GM19372 (cell line): Measurements from ENCODE around the gene DIAPH3.
"Not testable (repeated sequence)": the region's sequence is repeated elsewhere in the genome, so short reads cannot be mapped to it uniquely, and the experiment has no call there.

ENCODE experiments used
- ATAC-seq: cut with Tn5 transposase; IDR thresholded peaks from one replicate; pipeline ENCODE4 v1.9.1; 2021; ENCODE audit warnings: mild to moderate bottlenecking, low read depth, moderate library complexity; ENCODE audit not compliant: unreplicated experiment

Gene DIAPH3

DNA sequence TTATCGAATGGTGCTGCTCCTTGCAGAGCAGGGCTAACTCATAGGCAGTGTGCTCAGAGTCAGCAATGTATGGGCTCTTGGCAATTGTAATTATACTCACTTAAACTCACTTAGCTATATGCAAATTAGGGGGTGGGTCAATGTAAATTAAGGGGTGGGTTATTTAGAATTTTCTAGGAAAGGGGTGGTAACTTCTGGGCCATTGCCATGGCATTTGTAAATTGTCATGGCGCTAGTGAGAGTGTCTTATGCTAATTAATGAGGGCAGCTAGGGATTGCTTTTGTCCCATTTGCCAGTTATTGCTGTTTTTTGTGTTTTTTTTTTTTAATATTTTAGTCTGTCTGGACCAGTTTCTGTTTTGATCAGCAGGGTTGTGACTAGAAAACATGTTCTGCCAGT, 68.4 kb downstream of the DIAPH3 start:
- no peak for ATAC-seq

DNA sequence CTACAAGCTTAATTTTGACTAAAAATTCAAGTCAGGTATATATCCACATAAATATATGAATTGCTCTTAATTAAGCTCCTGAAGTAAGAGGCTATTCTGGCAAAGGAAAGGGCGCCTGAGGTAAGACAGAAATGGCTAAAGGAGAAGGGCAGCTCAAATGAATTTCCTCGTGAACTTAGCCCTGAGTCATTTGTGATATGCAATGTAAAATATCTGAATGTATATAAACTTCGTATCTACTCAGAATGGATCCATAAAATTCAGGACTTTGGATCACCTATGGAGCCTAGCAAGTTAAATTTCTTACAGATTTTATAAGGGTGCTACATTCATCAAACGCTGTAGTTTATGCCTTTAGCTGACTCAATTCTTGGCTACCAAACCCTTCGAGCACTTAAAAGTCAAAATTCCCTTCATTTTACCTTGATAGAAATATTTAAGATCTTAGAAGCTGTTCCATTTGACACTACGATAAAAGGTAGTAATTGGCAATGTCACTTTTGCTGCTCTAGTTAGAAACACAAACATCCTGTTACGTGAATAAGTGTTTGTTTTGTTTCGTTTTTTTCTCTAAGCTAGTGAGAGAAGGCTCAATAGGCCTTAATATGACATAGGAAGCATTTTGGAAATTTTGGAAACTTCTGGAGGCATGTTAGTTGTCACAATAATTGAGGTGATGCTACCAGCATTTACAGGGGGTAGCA, 69.2 kb downstream of the DIAPH3 start:
- ATAC-seq, result no peak

DNA sequence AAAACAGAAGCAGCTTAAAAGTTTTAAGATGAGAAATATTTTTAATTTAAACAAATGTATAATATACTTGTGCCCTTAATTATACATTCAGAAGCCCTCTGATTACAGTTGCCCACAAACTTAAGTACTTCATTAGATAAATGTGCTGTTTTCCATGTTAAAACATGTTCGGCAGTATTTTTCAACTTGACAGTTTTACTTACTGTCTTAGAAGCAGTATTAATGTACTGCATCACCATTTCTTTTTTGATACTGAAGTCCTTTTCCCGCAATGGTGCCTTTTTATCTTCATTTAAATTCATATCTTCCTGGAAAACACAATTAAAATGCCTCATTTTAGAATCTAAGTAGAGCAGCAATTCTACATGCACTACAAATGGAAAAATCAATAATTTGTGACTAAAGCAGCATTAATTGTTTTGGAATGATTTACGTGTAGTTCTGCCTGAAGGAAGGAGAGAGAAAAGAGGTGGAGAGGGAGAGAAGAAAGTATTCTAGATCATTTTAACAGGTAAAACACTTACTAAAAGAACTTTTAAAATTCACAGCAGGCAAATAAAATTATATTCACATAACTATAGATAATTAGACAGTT, 70.2 kb downstream of the DIAPH3 start:
- ATAC-seq, result no peak

DNA sequence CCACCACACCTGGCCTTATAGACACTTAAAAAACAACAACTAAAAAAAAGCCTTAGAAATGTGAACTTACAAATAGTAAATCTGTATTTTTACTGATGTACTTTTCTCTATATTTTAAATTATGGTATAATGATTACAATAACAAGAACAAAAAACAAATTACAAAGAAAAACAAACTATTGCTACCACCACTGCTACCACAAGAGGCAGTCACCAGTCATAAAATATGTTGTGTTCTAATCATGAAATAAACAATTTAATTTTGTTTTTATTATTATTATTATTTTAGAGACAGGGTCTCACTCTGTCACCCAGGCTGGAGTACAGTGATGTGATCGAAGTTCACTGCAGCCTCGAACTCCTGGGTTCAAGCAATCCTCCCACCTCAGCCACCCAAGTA, 72.2 kb downstream of the DIAPH3 start:
- no peak for ATAC-seq

DNA sequence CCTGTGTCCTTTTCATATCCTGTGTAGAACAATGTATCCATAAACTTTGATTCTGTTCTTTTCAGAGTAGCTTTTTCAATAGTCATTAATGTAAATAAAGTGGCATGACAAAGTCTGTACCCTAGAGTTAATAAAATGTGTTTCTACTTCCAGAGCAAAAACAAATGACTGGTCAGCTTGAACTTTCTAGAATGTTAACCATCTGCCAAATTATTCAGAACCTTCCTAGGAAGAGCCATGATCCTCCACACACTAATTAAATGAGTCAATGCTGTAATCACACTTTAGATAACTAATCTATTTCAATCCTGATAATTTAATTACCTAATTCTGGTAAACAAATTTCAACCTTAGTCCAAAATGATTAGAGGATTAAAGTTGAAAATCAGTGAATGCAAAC, 73.2 kb downstream of the DIAPH3 start:
- no peak for ATAC-seq

DNA sequence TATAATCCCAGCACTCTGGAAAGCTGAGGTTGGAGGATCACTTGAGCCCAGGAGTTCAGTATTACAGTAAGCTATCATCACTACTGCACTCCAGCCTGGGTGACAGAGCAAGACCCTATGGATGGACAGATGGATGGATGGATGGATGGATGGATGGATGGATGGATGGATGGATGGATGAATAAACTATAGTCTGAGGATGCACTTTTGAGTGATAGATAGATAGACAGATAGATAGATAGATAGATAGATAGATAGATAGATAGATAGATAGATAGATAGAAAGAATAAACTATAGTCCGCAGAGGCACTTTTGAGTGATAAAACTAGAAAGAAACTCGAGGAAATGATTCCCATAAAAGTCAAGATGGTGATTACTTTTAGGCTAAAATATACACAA, 79.9 kb downstream of the DIAPH3 start:
- ATAC-seq, result not testable (repeated sequence)

DNA sequence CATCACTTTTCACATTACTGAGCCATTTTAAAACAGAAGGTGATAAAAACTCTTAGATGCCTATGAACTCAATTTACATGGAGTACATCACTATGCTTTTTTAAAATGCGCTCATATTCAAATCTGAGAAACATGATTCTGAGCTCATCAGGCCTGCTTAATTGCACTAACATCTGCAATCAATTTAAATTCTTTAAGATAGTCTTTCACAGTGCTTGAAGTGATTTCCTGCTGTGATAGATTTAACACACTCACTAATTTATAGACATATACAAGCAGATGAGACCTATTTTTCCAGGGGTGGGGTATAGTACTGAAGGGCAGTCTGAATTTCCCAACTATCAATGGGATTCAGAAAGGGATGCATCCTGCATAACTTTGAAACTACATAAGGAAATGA, 82.9 kb downstream of the DIAPH3 start:
- no peak for ATAC-seq

DNA sequence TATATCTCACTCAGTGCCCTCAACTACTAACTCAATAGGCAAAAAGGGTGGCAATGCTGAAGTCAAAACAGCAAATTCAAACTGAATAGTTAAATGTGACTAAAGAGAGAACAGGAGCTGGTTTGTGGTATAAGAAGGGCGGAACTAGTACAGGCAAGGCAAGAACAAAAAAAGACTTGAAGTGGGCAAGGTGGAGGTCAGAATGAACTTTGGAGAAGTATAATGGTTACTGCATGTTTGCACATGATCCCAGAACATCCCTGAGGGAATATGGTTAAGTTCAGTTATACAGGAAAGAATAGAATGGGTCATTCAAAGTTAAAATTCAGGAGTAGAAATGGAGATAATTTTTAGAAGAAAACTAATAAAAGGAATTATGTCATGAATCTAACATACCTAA, 85.5 kb downstream of the DIAPH3 start:
- ATAC-seq, result no peak

DNA sequence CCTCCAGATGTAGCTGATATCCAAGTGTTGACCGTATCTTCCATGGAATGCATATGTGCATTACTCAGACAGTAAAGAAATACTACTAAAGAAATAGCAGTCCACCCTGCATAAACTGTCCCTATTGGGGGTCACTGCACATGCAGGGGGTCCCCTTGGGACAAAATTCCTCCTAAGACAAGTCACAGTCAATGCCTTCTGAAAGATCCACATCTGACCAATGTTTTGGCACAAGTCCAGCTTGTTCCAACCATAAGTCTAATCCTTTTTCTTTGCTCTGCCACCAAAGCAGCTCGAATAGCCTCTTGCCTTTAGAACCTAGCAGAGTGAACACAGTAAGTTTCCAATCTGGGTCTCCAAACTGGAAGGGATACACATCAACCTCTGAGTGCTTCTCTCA, 87.9 kb downstream of the DIAPH3 start:
- ATAC-seq, result no peak

DNA sequence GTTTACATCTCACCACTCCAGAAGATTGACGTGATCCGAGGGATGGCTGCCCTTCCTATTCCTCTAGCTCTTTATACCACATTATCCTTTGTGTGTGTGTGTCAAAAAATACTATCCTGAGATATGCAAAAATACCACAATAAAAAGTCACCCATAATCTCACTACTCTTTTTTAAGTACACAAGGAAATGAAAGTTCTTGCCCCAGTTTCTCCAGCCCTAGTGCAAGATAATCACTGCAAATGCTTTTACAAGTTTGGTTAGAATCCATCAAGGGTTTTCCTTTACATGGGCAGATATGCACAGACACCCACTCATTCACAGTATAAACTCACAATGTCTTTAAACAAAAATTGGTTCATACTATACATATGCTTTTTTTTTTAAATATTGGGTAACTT, 89.3 kb downstream of the DIAPH3 start:
- no peak for ATAC-seq

DNA sequence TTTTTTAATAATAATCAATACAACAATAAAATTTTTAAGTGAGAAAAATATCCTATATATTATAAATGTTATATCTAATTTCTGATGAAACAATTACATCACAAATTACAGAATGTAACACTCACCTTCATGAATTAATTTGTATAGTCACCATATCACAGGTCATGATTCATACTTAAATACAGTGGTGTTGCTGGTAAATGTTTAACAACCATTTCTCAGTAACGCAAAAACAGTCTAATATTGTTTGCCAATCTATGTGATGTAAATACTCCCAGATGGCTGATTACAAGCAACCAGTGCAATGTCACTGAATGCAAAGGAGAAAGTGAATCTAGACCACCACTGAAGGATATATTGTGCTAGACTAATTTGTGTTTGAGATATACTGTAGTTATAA, 97.5 kb downstream of the DIAPH3 start:
- ATAC-seq, result no peak

DNA sequence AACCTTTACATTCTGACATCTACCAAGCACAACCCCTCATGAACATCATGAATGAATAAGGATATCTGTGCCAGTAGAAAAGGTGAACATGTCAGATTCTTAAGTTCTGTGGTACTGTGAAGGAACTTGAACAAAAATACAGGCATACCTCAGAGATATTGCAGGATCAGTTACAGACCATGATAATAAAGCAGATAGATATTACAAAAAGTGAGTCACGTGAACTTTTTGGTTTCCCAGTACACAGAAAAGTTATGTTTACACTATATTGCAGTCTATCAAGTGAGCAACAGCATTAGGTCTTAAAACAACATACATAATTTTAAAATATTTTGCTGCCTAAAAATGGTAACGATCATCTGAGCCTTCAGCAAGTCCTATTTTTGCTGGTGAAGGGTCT, 101.2 kb downstream of the DIAPH3 start:
- no peak for ATAC-seq

DNA sequence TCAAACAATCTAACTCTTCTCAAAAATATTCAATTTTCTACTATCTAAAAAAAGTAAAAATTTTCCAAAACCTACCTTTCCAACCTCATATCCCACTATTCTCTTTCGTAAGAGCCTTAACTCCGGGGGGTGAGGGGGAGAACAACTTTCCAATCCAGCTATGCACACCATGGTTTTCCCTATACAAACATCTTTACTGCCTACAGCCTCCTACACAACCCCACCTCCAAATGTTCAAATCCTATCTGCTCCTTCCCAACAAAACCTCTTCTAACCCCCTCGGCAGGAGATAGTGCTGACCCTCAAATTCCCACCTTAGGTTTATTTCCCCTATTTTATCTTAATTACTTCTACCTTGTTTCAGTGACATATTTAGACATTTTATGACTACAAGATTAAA, 102.0 kb downstream of the DIAPH3 start:
- no peak for ATAC-seq

DNA sequence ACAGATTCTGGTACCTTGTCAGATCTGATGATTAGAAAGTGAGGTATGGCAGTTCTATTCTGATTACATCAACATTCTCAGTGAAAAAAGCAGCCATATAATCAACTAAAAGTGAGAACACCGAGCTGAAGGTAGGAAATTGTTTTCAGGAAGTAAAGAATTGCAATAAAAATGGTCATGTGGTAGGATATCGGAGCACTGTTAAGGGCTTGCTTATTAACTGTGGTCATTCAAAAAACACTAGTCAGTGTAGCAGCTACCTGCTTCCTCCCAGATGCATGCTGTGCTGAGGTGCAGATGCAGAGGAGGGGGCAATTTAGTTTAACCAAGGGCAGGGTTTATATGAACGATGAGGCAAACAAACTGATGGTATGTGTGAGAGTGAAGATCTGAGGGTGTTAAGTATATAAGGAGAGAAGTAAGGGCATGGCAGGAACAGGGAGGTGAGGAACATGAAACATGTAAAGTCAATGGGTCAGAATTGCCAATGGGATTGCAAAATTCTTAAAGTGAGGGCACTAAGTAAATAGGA, 111.9 kb downstream of the DIAPH3 start:
- no peak for ATAC-seq

DNA sequence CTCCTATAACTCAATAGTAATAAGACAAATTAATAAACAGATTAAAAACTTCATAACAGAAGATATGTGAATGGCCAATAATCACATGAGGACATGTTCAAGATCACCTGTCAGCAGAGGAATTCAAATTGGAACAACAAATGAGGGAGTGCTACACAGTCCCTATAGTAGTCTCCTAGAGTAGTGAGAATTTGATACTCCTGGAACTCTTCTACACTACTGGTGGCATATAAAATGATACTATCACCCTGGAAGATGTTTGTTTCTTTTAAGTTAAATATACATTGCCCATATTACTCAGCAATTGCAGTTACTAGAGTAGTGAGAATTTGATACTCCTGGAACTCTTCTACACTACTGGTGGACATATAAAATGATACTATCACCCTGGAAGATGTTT, 115.4 kb downstream of the DIAPH3 start:
- not testable (repeated sequence) for ATAC-seq

DNA sequence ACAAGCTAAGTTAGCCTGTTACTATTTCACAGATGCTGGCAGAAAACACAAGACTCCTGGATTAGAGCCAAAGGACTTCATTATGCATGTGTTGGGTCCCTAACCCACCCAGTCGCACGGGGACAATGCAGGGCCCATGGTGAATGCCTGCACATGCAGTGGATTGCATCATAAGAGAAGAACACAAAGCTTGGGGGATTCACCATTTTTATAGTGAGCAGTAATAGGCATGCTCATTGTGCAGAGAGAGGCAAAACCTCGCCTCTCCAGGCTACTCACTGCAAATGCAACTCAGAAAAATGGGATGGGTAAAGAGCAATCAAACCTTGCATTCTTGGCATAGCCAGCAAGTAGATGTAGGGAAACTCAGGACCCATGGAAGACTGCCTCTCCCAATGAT, 115.8 kb downstream of the DIAPH3 start:
- ATAC-seq, result no peak

DNA sequence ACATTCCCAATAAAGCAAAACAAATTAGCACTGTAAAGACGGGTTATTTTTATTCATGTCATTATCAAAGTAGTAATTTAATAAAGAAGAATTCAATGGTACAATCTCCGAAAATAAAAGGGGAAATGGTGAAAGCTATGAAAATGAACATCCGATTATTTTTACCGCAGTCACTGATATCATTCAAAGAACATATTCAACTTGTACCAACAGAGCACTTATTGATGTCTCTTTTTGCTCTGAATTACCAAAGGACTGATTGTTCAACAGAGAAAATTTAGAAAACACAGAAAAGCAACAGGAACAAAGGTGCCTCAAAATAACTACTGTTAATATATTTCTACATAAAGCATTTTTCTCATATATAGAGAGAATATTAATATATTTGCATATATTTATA, 119.4 kb downstream of the DIAPH3 start:
- no peak for ATAC-seq

DNA sequence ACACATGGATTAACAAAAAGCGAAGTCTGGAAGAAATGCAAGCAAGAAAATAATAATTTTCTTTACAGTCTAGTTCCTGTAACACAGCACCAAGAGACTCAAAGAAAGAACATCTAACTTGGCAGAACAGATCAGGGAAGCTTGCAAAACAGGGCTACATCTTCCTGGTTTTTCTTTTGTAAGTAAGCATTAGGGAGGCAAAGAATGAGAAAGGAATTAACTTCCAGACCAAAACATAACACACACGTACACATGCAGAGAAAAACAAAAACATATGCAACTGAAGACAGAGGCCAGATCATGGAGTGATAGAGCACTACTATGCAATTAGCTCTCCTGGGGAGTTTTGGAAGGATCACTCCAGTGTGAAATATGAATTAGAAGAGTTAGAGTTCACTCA, 120.5 kb downstream of the DIAPH3 start:
- ATAC-seq, result no peak

DNA sequence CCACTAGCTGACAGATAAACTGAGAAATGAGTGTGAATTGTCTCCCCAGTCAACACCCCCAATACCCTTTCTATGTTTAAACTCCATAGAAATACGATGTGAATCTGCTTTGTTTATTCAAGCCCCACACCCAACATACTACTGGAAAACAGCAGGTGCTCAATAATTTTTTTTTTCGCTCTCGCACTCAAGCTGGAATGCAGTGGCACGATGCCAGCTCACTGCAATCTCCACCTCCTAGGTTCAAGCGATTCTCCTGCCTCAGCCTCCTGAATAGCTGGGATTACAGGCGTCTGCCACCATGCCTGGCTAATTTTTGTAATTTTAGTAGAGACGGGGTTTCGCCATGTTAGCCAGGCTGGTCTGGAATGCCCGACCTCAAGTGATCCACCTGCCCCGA, 123.1 kb downstream of the DIAPH3 start:
- not testable (repeated sequence) for ATAC-seq

DNA sequence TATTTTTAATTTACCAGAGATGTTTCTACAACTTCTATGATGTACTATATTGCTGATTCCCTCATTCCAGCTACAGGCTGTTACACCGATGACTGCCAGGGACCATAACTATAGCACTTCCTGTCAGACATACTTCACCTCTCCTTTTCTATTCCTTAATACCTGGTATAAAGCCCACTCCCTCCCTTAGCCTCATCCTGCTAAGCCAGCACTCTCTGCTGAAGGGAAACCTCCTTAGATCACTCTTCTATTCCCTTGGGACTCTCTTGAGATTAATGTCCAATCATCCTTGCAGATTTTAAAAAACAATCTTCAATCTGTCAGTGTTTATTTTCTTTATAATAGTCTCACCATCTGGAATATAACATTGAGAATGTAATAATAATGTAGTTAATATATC, 127.9 kb downstream of the DIAPH3 start:
- ATAC-seq, result no peak

DNA sequence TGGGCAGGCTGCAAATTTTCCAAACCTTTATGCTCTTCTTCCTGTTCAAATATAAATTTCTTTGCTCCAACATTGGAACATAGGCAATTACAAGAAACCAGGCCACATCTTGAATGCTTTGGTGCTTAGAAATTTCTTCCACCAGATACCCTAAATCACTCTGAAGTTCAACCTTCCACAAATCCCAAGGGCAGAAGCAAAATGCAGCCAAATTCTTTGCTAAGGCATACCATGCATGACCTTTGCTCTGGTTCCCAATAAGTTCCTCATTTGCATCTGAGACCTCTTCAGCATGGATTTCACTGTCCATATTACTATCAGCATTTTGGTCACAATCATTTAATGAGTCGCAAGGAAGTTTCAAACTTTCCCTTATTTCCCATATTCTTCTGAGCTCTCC, 130.9 kb downstream of the DIAPH3 start:
- no peak for ATAC-seq

DNA sequence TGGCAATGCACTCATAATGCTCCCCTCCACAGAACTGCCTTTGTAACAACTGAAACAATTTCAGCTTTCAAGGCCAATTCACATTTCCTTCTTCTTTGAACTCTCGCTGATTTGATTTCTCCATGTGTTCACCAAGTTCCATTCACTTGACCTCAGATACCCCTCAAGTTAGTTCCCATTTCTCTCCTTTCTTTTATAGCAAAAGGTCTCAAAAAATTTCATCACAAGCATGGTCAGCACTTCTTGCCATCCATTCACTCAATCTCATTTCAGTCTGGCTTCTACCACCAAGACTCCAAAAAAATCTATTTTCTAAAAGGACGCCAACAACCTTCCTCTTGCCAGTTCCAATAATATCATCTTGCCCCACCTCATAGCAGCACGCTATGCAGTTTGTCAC, 135.7 kb downstream of the DIAPH3 start:
- ATAC-seq, result no peak
